ENCODE measurements around the gene AUTS2. TPM values are rescaled to one million over a fixed set of nuclear protein-coding genes. Genes with fewer than 3 reads are reported as not detected.

AUTS2 gene
- total RNA-seq, 1 experiment from 2014 or later, result 50.0 TPM

DNA sequence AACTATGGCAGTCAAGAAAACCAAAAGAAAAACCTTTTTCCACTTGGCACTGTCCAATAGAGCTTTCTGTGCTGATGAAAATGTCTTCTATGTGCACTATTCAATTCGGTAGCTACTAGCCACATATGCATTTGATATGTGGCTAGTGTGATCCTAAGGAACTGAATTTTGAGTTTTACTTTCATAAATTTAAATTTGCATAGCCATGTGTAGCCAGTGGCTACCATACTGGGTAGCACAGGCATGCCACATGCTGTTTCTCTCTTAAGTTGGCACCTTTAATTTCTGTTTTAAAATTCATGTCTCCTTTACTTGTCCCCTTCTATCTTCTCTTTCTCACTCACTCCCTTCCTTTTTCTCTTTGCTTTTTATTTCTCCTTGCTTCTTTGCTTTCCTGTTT, 455.7 kb downstream of the AUTS2 start (continued):
- TF ChIP-seq, protein P1, sequence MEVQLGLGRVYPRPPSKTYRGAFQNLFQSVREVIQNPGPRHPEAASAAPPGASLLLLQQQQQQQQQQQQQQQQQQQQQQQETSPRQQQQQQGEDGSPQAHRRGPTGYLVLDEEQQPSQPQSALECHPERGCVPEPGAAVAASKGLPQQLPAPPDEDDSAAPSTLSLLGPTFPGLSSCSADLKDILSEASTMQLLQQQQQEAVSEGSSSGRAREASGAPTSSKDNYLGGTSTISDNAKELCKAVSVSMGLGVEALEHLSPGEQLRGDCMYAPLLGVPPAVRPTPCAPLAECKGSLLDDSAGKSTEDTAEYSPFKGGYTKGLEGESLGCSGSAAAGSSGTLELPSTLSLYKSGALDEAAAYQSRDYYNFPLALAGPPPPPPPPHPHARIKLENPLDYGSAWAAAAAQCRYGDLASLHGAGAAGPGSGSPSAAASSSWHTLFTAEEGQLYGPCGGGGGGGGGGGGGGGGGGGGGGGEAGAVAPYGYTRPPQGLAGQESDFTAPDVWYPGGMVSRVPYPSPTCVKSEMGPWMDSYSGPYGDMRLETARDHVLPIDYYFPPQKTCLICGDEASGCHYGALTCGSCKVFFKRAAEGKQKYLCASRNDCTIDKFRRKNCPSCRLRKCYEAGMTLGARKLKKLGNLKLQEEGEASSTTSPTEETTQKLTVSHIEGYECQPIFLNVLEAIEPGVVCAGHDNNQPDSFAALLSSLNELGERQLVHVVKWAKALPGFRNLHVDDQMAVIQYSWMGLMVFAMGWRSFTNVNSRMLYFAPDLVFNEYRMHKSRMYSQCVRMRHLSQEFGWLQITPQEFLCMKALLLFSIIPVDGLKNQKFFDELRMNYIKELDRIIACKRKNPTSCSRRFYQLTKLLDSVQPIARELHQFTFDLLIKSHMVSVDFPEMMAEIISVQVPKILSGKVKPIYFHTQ (CRISPR knock-in tag; IDR thresholded peaks at IDR 0.05), result no peak
- no peak for TF ChIP-seq ZNF121 (CRISPR knock-in tag; IDR thresholded peaks at IDR 0.05)
- no peak for TF ChIP-seq RELA (CRISPR knock-in tag; IDR thresholded peaks at IDR 0.05; ENCODE audit: borderline replicate concordance)
- TF ChIP-seq, protein P2, sequence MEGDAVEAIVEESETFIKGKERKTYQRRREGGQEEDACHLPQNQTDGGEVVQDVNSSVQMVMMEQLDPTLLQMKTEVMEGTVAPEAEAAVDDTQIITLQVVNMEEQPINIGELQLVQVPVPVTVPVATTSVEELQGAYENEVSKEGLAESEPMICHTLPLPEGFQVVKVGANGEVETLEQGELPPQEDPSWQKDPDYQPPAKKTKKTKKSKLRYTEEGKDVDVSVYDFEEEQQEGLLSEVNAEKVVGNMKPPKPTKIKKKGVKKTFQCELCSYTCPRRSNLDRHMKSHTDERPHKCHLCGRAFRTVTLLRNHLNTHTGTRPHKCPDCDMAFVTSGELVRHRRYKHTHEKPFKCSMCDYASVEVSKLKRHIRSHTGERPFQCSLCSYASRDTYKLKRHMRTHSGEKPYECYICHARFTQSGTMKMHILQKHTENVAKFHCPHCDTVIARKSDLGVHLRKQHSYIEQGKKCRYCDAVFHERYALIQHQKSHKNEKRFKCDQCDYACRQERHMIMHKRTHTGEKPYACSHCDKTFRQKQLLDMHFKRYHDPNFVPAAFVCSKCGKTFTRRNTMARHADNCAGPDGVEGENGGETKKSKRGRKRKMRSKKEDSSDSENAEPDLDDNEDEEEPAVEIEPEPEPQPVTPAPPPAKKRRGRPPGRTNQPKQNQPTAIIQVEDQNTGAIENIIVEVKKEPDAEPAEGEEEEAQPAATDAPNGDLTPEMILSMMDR (IDR thresholded peaks at IDR 0.05), result no peak
- TF ChIP-seq, protein P3, sequence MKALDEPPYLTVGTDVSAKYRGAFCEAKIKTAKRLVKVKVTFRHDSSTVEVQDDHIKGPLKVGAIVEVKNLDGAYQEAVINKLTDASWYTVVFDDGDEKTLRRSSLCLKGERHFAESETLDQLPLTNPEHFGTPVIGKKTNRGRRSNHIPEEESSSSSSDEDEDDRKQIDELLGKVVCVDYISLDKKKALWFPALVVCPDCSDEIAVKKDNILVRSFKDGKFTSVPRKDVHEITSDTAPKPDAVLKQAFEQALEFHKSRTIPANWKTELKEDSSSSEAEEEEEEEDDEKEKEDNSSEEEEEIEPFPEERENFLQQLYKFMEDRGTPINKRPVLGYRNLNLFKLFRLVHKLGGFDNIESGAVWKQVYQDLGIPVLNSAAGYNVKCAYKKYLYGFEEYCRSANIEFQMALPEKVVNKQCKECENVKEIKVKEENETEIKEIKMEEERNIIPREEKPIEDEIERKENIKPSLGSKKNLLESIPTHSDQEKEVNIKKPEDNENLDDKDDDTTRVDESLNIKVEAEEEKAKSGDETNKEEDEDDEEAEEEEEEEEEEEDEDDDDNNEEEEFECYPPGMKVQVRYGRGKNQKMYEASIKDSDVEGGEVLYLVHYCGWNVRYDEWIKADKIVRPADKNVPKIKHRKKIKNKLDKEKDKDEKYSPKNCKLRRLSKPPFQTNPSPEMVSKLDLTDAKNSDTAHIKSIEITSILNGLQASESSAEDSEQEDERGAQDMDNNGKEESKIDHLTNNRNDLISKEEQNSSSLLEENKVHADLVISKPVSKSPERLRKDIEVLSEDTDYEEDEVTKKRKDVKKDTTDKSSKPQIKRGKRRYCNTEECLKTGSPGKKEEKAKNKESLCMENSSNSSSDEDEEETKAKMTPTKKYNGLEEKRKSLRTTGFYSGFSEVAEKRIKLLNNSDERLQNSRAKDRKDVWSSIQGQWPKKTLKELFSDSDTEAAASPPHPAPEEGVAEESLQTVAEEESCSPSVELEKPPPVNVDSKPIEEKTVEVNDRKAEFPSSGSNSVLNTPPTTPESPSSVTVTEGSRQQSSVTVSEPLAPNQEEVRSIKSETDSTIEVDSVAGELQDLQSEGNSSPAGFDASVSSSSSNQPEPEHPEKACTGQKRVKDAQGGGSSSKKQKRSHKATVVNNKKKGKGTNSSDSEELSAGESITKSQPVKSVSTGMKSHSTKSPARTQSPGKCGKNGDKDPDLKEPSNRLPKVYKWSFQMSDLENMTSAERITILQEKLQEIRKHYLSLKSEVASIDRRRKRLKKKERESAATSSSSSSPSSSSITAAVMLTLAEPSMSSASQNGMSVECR (CRISPR knock-in tag; IDR thresholded peaks at IDR 0.05; ENCODE audit: borderline replicate concordance), result no peak
- TF ChIP-seq, protein P4, sequence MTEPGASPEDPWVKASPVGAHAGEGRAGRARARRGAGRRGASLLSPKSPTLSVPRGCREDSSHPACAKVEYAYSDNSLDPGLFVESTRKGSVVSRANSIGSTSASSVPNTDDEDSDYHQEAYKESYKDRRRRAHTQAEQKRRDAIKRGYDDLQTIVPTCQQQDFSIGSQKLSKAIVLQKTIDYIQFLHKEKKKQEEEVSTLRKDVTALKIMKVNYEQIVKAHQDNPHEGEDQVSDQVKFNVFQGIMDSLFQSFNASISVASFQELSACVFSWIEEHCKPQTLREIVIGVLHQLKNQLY (CRISPR knock-in tag; IDR thresholded peaks at IDR 0.05), result no peak

DNA sequence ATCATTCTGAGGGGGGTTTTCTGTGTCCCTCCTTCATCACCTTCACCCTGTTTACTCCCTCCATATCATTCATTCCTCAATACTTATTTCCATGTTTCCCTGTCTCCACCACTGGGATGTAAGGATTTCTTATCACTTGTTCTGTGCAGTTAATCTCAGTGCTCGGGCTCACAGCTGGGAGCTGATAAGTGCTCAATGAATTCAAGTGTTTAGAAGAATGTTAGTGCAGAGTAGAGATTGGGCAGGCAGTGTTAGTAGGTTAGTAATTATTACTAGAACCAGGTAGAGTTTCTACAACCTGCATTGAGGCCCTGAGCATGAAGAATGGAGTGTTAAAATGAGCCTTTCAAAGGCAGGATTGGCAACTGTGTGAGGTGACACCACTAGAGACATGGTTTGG, 458.1 kb downstream of the AUTS2 start:
- ATAC-seq (no peak), DNase-seq (ENCODE audit: low spot score) (no peak)
- Mint-ChIP-seq H3K4me1 (peaks cover 11% of the 10 kb centered on the region), H3K27ac (no peak overlapping the region), H3K36me3 (no peaks in the 10 kb centered on the region), H3K27me3 (ENCODE audit: low read depth) (no peaks in the 10 kb centered on the region), H3K4me3 (no peak overlapping the region), H3K9me3 (no peaks in the 10 kb centered on the region)
- ChIA-PET CTCF (no interaction called here), POLR2A (no interaction called here)
- TF ChIP-seq GABPB1 (CRISPR knock-in tag; IDR thresholded peaks at IDR 0.05) (no peak), SMAD3 (CRISPR knock-in tag; IDR thresholded peaks at IDR 0.05; ENCODE audit: borderline replicate concordance) (no peak), ZBTB21 (CRISPR knock-in tag; IDR thresholded peaks at IDR 0.05; ENCODE audit: borderline replicate concordance) (no peak), MXD4 (CRISPR knock-in tag; IDR thresholded peaks at IDR 0.05; ENCODE audit: borderline replicate concordance) (no peak), PRRX2 (CRISPR knock-in tag; IDR thresholded peaks at IDR 0.05) (no peak)
- TF ChIP-seq, protein P5, sequence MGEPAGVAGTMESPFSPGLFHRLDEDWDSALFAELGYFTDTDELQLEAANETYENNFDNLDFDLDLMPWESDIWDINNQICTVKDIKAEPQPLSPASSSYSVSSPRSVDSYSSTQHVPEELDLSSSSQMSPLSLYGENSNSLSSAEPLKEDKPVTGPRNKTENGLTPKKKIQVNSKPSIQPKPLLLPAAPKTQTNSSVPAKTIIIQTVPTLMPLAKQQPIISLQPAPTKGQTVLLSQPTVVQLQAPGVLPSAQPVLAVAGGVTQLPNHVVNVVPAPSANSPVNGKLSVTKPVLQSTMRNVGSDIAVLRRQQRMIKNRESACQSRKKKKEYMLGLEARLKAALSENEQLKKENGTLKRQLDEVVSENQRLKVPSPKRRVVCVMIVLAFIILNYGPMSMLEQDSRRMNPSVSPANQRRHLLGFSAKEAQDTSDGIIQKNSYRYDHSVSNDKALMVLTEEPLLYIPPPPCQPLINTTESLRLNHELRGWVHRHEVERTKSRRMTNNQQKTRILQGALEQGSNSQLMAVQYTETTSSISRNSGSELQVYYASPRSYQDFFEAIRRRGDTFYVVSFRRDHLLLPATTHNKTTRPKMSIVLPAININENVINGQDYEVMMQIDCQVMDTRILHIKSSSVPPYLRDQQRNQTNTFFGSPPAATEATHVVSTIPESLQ (CRISPR knock-in tag; IDR thresholded peaks at IDR 0.05), result no peak
- TF ChIP-seq, protein P6, sequence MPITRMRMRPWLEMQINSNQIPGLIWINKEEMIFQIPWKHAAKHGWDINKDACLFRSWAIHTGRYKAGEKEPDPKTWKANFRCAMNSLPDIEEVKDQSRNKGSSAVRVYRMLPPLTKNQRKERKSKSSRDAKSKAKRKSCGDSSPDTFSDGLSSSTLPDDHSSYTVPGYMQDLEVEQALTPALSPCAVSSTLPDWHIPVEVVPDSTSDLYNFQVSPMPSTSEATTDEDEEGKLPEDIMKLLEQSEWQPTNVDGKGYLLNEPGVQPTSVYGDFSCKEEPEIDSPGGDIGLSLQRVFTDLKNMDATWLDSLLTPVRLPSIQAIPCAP (CRISPR knock-in tag; IDR thresholded peaks at IDR 0.05), result no peak
- TF ChIP-seq, protein P2 (IDR thresholded peaks at IDR 0.05), result no peak
